LNCaP clone FGC (cell line): ENCODE results near the gene BTG1.

Experiments used
- DNase-seq: peaks from one replicate; pipeline ENCODE4 v3.0.0-alpha.2; 2011; ENCODE audit warnings: low read depth
- H3K4me3 ChIP-seq: 2 replicates; pipeline ENCODE4 v1.5.1; 2011; ENCODE audit warnings: mild to moderate bottlenecking, low read depth, low read length, control low read depth
- TF ChIP-seq, protein P1 (sequence below): IDR thresholded peaks from 2 replicates; pipeline ENCODE4 v1.5.1; 2012; ENCODE audit warnings: mild to moderate bottlenecking; ENCODE audit not compliant: control insufficient read depth, insufficient read depth; ENCODE audit errors: extremely low read depth

BTG1 gene

DNA sequence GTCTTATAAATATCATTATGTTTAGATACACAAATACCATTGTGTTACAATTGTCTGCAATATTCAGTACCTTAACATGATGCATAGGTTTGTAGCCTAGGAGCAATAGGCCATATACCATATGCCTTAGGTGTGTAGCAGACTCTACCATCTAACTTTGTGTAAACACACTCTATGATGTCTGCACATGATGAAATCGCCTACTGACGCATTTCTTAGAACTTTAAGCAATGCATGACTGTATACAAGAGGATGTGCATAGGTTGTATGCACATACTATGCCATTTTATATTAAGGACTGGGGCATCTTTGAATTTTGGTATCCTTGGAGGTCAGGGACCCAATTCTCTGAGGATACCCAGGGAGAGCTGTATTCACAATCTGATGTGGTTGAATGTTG is 10.1 kb upstream of the BTG1 start:
- TF ChIP-seq, protein P1, sequence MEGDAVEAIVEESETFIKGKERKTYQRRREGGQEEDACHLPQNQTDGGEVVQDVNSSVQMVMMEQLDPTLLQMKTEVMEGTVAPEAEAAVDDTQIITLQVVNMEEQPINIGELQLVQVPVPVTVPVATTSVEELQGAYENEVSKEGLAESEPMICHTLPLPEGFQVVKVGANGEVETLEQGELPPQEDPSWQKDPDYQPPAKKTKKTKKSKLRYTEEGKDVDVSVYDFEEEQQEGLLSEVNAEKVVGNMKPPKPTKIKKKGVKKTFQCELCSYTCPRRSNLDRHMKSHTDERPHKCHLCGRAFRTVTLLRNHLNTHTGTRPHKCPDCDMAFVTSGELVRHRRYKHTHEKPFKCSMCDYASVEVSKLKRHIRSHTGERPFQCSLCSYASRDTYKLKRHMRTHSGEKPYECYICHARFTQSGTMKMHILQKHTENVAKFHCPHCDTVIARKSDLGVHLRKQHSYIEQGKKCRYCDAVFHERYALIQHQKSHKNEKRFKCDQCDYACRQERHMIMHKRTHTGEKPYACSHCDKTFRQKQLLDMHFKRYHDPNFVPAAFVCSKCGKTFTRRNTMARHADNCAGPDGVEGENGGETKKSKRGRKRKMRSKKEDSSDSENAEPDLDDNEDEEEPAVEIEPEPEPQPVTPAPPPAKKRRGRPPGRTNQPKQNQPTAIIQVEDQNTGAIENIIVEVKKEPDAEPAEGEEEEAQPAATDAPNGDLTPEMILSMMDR = no peak
- no peak overlapping the region for H3K4me3 ChIP-seq
- no peak for DNase-seq

DNA sequence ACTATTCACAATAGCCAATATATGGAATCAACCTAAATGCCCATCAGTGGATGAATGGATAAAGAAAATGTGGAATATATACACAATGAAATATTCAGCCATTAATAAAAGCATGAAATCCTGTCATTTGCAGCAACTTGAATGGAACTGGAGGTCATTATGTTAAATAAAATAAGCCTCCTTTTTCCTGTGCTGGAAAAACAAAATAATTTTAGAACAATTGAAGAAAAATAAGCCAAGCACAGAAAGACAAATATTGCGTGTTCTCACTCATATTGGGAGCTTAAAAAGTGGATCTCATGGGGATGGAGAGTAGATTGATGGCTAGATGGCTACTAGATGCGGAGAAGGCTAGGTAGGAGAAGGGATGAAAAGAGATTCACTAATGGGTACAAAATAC is 6.3 kb upstream of the BTG1 start:
- TF ChIP-seq, protein P1 = no peak
- DNase-seq = no peak
- no peak overlapping the region for H3K4me3 ChIP-seq

DNA sequence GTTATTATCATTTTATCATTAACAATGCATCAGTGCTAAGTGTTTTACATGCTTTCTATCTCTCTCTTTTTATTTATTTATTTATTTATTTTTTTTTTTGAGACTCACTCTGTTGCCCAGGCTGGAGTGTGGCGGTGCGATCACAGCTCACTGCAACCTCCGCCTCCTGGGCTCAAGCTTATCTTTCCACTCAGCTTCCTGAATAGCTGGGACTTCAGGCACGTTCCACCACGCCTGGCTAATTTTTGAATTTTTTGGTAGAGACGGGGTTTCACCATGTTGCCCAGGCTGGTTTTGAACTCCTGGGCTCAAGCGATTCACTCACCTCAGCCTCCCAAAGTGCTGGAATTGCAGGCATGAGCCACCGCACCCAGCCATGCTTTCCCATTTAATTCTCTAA is 3.9 kb upstream of the BTG1 start:
- DNase-seq = no peak
- H3K4me3 ChIP-seq = no peak overlapping the region

DNA sequence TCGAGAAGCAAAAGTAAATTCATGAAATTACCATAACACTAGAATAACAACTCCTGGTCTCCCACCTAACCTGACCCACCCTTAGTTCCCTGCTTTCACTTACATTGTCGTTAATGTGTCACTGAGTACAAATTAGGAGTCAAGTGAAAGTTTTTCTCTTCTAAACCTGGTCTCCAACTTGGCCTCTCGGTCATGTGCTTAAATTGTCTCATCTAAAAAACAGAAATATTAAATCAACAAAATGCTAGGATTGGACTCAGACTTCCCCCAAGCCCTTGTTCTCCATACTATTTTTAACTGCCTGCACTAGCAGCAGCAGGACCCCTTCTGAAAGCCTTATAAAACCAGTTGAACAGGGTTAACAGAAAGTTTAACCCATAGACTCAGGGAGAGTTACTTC is 1.8 kb upstream of the BTG1 start:
- no peak overlapping the region for H3K4me3 ChIP-seq
- DNase-seq = no peak
- TF ChIP-seq, protein P1 = no peak

More for the DNA sequence above, 3.9 kb upstream of the BTG1 start:
- TF ChIP-seq, protein P1 = no peak

DNA sequence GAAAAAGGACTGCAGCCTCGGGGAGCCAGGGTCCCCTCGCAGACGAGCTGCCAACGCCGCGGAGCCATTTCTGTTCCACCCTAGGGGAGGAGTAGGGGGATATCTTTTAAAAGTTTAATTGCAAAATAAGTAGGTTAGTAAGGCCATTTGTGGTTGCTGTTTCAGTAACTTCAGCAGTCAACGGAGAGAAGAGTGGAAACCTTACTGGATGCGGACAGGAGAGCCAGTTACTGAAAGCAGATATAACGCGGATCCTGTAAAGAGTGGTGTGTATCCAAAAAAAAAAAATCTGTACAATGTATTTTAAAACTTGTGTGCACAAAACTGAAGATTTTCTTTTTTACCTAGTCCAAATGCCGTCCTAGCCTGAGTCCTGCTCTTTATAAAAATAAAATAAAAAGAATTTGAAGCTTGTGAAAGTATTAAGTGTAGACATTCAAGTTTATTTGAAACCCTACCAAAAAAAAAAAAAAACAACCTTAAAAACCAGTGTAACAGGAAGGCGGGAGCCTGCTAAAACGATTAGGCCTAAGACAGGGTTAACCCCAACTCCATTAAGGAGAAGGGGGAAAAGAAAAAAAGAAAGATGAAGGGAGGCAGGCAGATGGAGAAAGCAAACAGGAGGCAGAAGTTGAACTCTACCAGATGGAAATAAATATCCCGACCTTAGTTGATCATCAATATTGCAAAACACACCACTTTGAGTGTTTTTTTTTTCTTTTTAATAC is 1.0 kb upstream of the BTG1 start:
- DNase-seq = no peak
- H3K4me3 ChIP-seq = peak overlapping the region; percentile 62
- TF ChIP-seq, protein P1 = no peak

DNA sequence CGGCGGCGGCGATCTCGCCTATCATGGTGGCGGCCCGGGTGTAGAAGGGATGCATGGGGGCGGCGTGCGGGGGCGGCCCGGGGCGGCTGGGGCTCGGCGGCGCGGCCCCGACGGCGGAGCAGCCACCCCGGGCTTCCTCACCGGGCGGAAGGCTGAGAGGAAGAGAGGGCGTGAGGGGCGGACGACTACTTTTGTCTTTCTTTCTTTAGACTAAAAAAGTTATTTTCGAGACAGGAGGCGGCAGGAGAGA is 240 bp downstream of the BTG1 start:
- H3K4me3 ChIP-seq = peak overlapping the region; percentile 78
- TF ChIP-seq, protein P1 = no peak
- DNase-seq = no peak
